Neural progenitor cell (in vitro differentiated cells): ENCODE results near the gene GKN1.

Experiments used
- CTCF ChIP-seq: fragments of 200-600 bp; sonication (generic); IDR thresholded peaks from 2 replicates; pipeline ENCODE4 v1.5.1; 2017; ENCODE audit warnings: antibody characterized with exemption, mild to moderate bottlenecking
- EZH2 ChIP-seq: fragments of 200-600 bp; sonication (generic); IDR thresholded peaks from 2 replicates; pipeline ENCODE4 v1.6.1; 2017; ENCODE audit warnings: antibody characterized with exemption, mild to moderate bottlenecking, moderate library complexity

- TF ChIP-seq CTCF = no peak
- TF ChIP-seq EZH2 = no peak
Observed at GRCh38 chr2:68936427-68936826, 38.0 kb upstream of the GKN1 start.
